Endometrial microvascular endothelial cells (primary cell): ENCODE data around the gene DYDC2. TPM values are rescaled to one million over a fixed set of nuclear protein-coding genes. Genes with fewer than 3 reads are reported as not detected.

ENCODE experiments used
- in situ Hi-C: cut with HindIII; loops from 2 replicates; pipeline ENCODE4 v1.10.0; 2017; ENCODE audit warnings: low sequenced_read_pairs, low pct_unique_long_range_greater_than_20kb; ENCODE audit errors: inconsistent ontology term
- total RNA-seq: library from RNA; depleted of rRNA; stranded (reverse); fragments of >200 nt; gene quantifications from one replicate; pipeline ENCODE4 v1.2.3, GENCODE V29; 2015; ENCODE audit errors: inconsistent ontology term

DYDC2 gene
- total RNA-seq, 1 donor from 2014 or later = not detected

- in situ Hi-C loops = loop anchor here (25.0 kb wide), 1 partner anchor 103 kb away; no protein-coding TSS in a partner anchor
Observed at GRCh38 chr10:80409121-80409520, 52.5 kb downstream of the DYDC2 start.

- in situ Hi-C loops = loop anchor here (25.0 kb wide), 1 partner anchor 102 kb away; no protein-coding TSS in a partner anchor
Observed at GRCh38 chr10:80410122-80410521, 53.5 kb downstream of the DYDC2 start.

- in situ Hi-C loops = loop anchor here (25.0 kb wide), 1 partner anchor 102 kb away; no protein-coding TSS in a partner anchor
Observed at GRCh38 chr10:80410578-80411145, 54.1 kb downstream of the DYDC2 start.

- in situ Hi-C loops = loop anchor here (25.0 kb wide), 1 partner anchor 101 kb away; no protein-coding TSS in a partner anchor
Observed at GRCh38 chr10:80411267-80411668, 54.7 kb downstream of the DYDC2 start.

- in situ Hi-C loops = loop anchor here (25.0 kb wide), 1 partner anchor 101 kb away; no protein-coding TSS in a partner anchor
Observed at GRCh38 chr10:80411681-80412220, 55.2 kb downstream of the DYDC2 start.

GRCh38 chr10:80412486-80412885 is 55.9 kb downstream of the DYDC2 start:
- in situ Hi-C loops = loop anchor here (25.0 kb wide), 1 partner anchor 100 kb away; no protein-coding TSS in a partner anchor

GRCh38 chr10:80413271-80413996 is 56.9 kb downstream of the DYDC2 start:
- in situ Hi-C loops = loop anchor here (25.0 kb wide), 1 partner anchor 99 kb away; no protein-coding TSS in a partner anchor

- in situ Hi-C loops = loop anchor here (25.0 kb wide), 1 partner anchor 98 kb away; no protein-coding TSS in a partner anchor
Observed at GRCh38 chr10:80414142-80414895, 57.7 kb downstream of the DYDC2 start.

GRCh38 chr10:80415734-80416478 is 59.3 kb downstream of the DYDC2 start:
- in situ Hi-C loops = loop anchor here (25.0 kb wide), 1 partner anchor 96 kb away; no protein-coding TSS in a partner anchor

GRCh38 chr10:80416479-80417098 is 60.0 kb downstream of the DYDC2 start:
- in situ Hi-C loops = loop anchor here (25.0 kb wide), 1 partner anchor 96 kb away; no protein-coding TSS in a partner anchor

- in situ Hi-C loops = loop anchor here (25.0 kb wide), 1 partner anchor 95 kb away; no protein-coding TSS in a partner anchor
Observed at GRCh38 chr10:80417256-80417655, 60.7 kb downstream of the DYDC2 start.

Other genes starting within 250 kb of the DYDC2 start
- not detected for gene PLAC9, start 224.1 kb upstream of the DYDC2 start, total RNA-seq
- gene ANXA11, start 151.2 kb upstream of the DYDC2 start, total RNA-seq = 109 TPM
- not detected for gene MAT1A, start 67.1 kb upstream of the DYDC2 start, total RNA-seq
- not detected for gene DYDC1, start within 50 bp of the DYDC2 start, total RNA-seq
- 86.0 TPM for gene PRXL2A, start 51.8 kb downstream of the DYDC2 start, total RNA-seq
- gene TSPAN14, start 97.5 kb downstream of the DYDC2 start, total RNA-seq = 275 TPM
- not detected for gene SH2D4B, start 181.1 kb downstream of the DYDC2 start, total RNA-seq